Measurements from ENCODE around the gene IDH3B. TPM values are rescaled to one million over a fixed set of nuclear protein-coding genes. Genes with fewer than 3 reads are reported as not detected.

IDH3B gene
- total RNA-seq, 1 experiment from 2014 or later, result 135 TPM

- Histone ChIP-seq H3K27ac (ENCODE audit: low read length) (no peak overlapping the region), H3K9me3 (ENCODE audit: control insufficient read depth, insufficient read depth, low read depth, low read length) (no peaks in the 10 kb centered on the region), H3K4me3 (ENCODE audit: low read depth in 2 of 2, low read length in 2 of 2) (no peak overlapping the region), H3K27me3 (ENCODE audit: control insufficient read depth, insufficient read depth, low read length) (no peaks in the 10 kb centered on the region), H3K4me1 (ENCODE audit: control insufficient read depth, insufficient read depth, low read length) (peaks cover 16% of the 10 kb centered on the region), H3K36me3 (ENCODE audit: control insufficient read depth, insufficient read depth, low read length) (peaks cover 45% of the 10 kb centered on the region)
- BruUV-seq (replicated peaks), result no TSS peak
- ChIA-PET CTCF (no interaction called here), POLR2A (no interaction called here)
- TF ChIP-seq CTCF (IDR thresholded peaks at IDR 0.05) (no peak), TCF7L2 (IDR thresholded peaks at IDR 0.05; ENCODE audit: low read depth, low read length) (no peak), REST (IDR thresholded peaks at IDR 0.05; ENCODE audit: insufficient read depth in 1 of 2, low read depth in 2 of 2, low read length in 1 of 2) (no peak), SIN3A (IDR thresholded peaks at IDR 0.05; ENCODE audit: borderline replicate concordance, insufficient read depth, low read depth, low read length) (no peak)
- DNase-seq (ENCODE audit: low read depth, low spot score) (no peak), ATAC-seq (no peak)
- intact Hi-C loops (cut with micrococcal nuclease; ENCODE audit: unreplicated experiment) (no loop called here), in situ Hi-C loops (cut with HindIII; ENCODE audit: low pct_unique_long_range_greater_than_20kb, low sequenced_read_pairs) (no loop called here)
Measured at GRCh38 chr20:2657674-2658073, 6.3 kb downstream of the IDH3B start.

- peaks cover 47% of the 10 kb centered on the region for H3K36me3 ChIP-seq (ENCODE audit: control insufficient read depth, insufficient read depth, low read length)
- DNase-seq (ENCODE audit: low read depth, low spot score) (no peak), ATAC-seq (no peak)
- TF ChIP-seq SIN3A (IDR thresholded peaks at IDR 0.05; ENCODE audit: borderline replicate concordance, insufficient read depth, low read depth, low read length) (no peak), CTCF (IDR thresholded peaks at IDR 0.05) (no peak), REST (IDR thresholded peaks at IDR 0.05; ENCODE audit: insufficient read depth in 1 of 2, low read depth in 2 of 2, low read length in 1 of 2) (no peak), TCF7L2 (IDR thresholded peaks at IDR 0.05; ENCODE audit: low read depth, low read length) (no peak), POLR2AphosphoS5 (IDR thresholded peaks at IDR 0.05; ENCODE audit: low read depth, low read length) (no peak; the same call in 1 of the 2 replicates)
- BruUV-seq (replicated peaks), result no TSS peak
- intact Hi-C loops (cut with micrococcal nuclease; ENCODE audit: unreplicated experiment), result no loop called here
- H3K9me3 ChIP-seq (ENCODE audit: control insufficient read depth, insufficient read depth, low read depth, low read length), result no peaks in the 10 kb centered on the region
- no peak overlapping the region for H3K27ac ChIP-seq (ENCODE audit: low read length)
- H3K27me3 ChIP-seq (ENCODE audit: control insufficient read depth, insufficient read depth, low read length), result no peaks in the 10 kb centered on the region
- H3K4me3 ChIP-seq (ENCODE audit: low read depth in 2 of 2, low read length in 2 of 2), result no peak overlapping the region
- in situ Hi-C loops (cut with HindIII; ENCODE audit: low pct_unique_long_range_greater_than_20kb, low sequenced_read_pairs), result no loop called here
- CTCF ChIA-PET, result no interaction called here
- POLR2A ChIA-PET, result no interaction called here
- peaks cover 16% of the 10 kb centered on the region for H3K4me1 ChIP-seq (ENCODE audit: control insufficient read depth, insufficient read depth, low read length)
Measured at GRCh38 chr20:2657241-2657640, 6.8 kb downstream of the IDH3B start.

All from Panc1 (cell line).